Activated naive CD8-positive, alpha-beta T cell treated with anti-CD3 and anti-CD28 coated beads, Interleukin-2, amount 10 ng/mL, durations not matched to agents 7 days and 5 days (primary cell): Measurements from ENCODE around the gene KLF11. TPM values are rescaled to one million over a fixed set of nuclear protein-coding genes. Genes with fewer than 3 reads are reported as not detected.
A peak's percentile ranks its signal among the peaks of the same experiment; 100 is the strongest.

Experiments
- ATAC-seq: fragments of 150-1000 bp; cut with Tn5 transposase; one replicate; pipeline ENCODE4 v1.10.0; 2021; ENCODE audit warnings: low read depth, moderate library complexity
- POLR2A ChIA-PET: fragments of 350-600 bp; sonication (Branson Sonifier 250); formaldehyde crosslinking; loops from one replicate; lab custom pipeline; 2021; ENCODE audit warnings: antibody characterized with exemption; lab: Charles Lee
- DNase-seq: peaks from one replicate; pipeline ENCODE4 v3.0.0; 2021
- H3K27ac Mint-ChIP-seq: one replicate; pipeline ENCODE4 v1.8.0; 2022; ENCODE audit warnings: mild to moderate bottlenecking, mixed read lengths
- H3K27me3 Mint-ChIP-seq: one replicate; pipeline ENCODE4 v1.8.0; 2022; ENCODE audit warnings: mild to moderate bottlenecking, moderate library complexity, mixed read lengths
- H3K36me3 Mint-ChIP-seq: one replicate; pipeline ENCODE4 v1.8.0; 2021; ENCODE audit warnings: mild to moderate bottlenecking, mixed read lengths
- H3K4me1 Mint-ChIP-seq: one replicate; pipeline ENCODE4 v1.8.0; 2021; ENCODE audit warnings: mixed read lengths
- H3K4me3 Mint-ChIP-seq: one replicate; pipeline ENCODE4 v1.8.0; 2022; ENCODE audit warnings: mild to moderate bottlenecking, moderate library complexity, mixed read lengths
- H3K9me3 Mint-ChIP-seq: one replicate; pipeline ENCODE4 v1.8.0; 2021; ENCODE audit warnings: mixed read lengths
- total RNA-seq, 2 experiments: library from RNA; stranded (reverse); gene quantifications; one replicate each; pipeline ENCODE4 v1.2.3, GENCODE V29; 2021

KLF11 gene
- total RNA-seq, 2 experiments from 2014 or later: 6.8 to 7.1 TPM

DNA sequence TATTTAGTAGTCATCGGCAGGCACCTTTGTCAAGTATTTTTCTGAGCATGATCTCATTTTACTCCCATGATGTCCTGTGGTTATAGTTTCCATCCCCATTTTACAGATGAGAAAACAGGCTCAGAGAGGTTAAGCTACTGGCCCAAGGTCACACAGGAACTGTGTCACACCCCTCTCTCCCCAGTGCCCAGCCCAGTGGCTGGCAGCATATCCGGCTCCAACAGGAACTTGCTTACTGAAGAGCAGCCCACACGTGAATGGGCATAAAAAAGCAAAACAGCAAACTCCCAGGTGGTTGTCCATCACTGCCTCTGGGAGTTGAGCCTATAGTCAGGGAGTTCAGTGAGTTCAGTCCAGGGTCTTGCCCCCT is 8.3 kb upstream of the KLF11 start:
- ATAC-seq (no peak), DNase-seq (no peak)
- Mint-ChIP-seq H3K4me3 (no peak overlapping the region), H3K9me3 (no peaks in the 10 kb centered on the region), H3K27me3 (peaks cover 11% of the 10 kb centered on the region), H3K27ac (no peak overlapping the region), H3K4me1 (peaks cover 2% of the 10 kb centered on the region), H3K36me3 (no peaks in the 10 kb centered on the region)
- POLR2A ChIA-PET: no interaction called here

DNA sequence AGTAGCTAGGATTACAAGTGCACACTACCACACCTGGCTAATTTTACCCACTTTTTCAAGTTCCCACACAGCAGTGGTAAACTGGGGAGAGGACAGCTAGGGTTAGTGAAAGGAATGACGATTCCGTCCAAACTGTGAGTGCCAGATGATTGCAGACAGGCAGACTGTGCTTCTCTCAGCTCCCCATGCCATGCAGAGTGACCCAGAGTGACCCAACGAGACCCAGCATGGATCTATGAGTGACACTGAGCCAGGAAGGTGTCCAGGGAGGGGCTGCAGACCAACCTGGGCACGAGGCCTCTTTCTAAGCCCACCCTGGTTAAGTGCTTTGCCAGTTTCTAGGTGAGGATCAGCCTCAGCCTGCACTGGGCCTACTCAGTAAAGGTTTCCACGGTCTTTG is 7.7 kb upstream of the KLF11 start:
- no peak overlapping the region for H3K27ac Mint-ChIP-seq

DNA sequence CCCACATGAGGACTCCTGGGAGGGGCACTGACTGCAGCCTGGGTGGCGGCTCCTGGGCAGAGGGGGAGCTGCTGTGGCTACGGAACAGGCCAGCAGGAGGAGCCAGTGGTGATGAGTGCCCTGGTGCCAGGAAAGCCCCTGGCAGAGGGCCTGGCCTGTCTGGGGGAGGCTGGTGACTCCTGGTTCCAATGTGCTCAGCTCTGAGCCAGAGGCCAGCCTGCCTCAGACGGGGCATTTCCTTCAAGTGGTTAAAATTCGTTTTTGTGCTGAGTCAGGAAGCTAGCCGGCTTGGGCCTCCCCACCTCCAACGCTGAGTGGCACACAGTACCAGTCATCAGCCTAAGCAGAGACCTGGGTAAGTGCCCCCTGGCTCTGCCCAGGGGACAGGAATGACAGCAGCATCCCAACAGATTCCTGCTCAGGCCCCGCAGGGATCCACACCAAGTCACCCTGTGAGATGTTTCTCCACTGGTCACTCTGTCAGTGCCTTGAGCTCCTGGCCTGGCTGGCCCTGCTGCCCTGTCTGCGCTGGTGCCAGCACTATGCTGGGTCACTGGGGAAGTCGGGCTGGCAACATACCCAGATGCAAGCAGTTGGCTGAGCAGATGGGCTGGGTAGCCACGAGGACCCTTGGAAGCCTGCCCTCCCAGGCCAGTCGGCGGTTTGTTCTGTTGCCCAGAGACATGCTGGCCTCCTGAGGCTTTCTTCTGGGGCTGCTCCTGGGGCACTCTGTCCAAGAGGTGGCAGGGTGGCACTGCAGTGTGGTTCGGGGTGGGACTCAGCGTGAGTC is 7.1 kb upstream of the KLF11 start:
- H3K27ac Mint-ChIP-seq: no peak overlapping the region
- H3K9me3 Mint-ChIP-seq: no peaks in the 10 kb centered on the region
- H3K4me3 Mint-ChIP-seq: no peak overlapping the region
- ATAC-seq (no peak), DNase-seq (no peak)
- H3K4me1 Mint-ChIP-seq: peaks cover 2% of the 10 kb centered on the region
- H3K27me3 Mint-ChIP-seq: peaks cover 21% of the 10 kb centered on the region
- no peaks in the 10 kb centered on the region for H3K36me3 Mint-ChIP-seq
- POLR2A ChIA-PET: no interaction called here

More for the DNA sequence above, 7.7 kb upstream of the KLF11 start:
- DNase-seq (no peak), ATAC-seq (no peak)
- no peaks in the 10 kb centered on the region for H3K36me3 Mint-ChIP-seq
- POLR2A ChIA-PET: no interaction called here
- H3K9me3 Mint-ChIP-seq: no peaks in the 10 kb centered on the region
- peaks cover 2% of the 10 kb centered on the region for H3K4me1 Mint-ChIP-seq
- H3K27me3 Mint-ChIP-seq: peaks cover 15% of the 10 kb centered on the region
- H3K4me3 Mint-ChIP-seq: no peak overlapping the region

DNA sequence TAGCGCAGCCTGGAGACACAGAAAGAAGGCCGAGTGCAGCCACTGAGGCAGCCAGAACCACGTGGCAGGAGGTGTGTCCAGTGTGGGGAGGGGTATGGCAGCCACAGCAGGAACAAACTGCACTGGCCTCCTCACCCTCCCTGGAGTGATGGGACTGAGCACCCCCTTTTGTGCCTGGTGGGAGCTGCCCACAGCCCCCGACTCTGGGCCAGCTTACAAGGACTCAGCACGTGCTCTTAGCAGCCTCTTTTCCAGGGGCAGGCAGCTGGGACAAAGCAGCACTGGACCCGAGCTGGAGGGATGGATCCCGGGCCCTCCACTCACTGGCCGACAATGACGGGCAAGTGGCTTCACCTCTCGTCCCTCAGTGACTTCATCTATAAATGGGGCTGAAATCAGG is 5.2 kb upstream of the KLF11 start:
- Mint-ChIP-seq H3K36me3 (no peaks in the 10 kb centered on the region), H3K4me1 (peaks cover 9% of the 10 kb centered on the region), H3K27me3 (peaks cover 34% of the 10 kb centered on the region), H3K4me3 (no peak overlapping the region), H3K9me3 (no peaks in the 10 kb centered on the region), H3K27ac (no peak overlapping the region)
- POLR2A ChIA-PET: no interaction called here
- DNase-seq: no peak
- ATAC-seq: no peak

DNA sequence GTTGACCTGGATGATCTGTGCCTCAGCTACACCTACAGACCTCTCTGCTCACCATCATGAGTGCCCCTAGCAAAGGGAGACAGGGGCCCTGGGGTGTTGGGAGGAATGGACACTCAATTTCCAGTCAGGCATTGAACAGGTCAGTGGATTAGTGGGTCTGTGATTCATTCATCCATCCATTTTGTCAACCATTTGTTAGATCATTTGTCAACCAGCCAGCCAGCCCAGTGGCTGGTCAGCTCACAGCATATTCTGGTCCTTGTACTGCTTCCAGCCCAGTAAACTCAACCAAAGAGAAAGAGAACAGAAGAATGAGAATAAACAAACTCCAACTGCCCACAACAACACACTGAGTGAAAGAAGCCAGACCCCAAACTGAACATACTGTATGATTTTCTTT is 4.6 kb upstream of the KLF11 start:
- no peak for DNase-seq
- H3K4me1 Mint-ChIP-seq: peaks cover 9% of the 10 kb centered on the region
- POLR2A ChIA-PET: no interaction called here
- H3K4me3 Mint-ChIP-seq: no peak overlapping the region
- no peaks in the 10 kb centered on the region for H3K9me3 Mint-ChIP-seq
- no peaks in the 10 kb centered on the region for H3K36me3 Mint-ChIP-seq
- no peak for ATAC-seq
- no peak overlapping the region for H3K27ac Mint-ChIP-seq
- H3K27me3 Mint-ChIP-seq: peaks cover 34% of the 10 kb centered on the region

DNA sequence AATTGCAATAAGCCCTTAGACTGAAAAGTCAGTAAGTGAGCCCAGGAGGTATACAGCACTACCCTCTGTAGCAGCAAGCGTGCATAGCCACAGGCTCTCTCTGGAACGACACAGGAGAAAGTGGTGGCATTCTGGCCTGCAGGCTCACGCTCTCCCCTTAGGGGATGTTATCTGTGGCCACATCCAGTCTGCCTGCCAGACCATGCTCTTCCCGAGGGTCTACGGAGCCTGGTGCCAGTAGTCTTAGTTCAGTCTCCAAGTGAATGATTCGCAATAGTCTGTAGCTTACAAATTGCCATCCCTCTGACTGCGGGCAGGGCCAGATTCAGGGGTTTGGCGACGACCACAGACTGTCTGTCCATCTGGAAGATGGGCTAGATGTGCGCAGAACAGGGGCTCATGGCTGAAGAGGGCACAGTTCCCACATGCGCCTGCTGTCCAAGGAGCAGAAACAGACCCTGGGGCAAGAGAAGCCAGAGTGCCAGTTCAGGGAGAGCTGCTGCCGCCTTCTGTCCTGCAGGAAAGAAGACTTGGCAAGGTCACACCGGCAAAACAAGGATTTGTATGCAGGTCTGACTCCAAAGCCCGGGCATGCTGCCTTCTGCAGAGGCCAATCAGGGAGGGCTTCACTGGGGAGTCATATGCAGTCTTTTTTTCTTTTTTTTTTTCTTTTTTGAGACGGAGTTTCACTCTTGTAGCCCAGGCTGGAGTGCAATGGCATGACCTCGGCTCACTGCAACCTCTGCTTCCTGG is 3.5 kb upstream of the KLF11 start:
- H3K4me1 Mint-ChIP-seq: peaks cover 13% of the 10 kb centered on the region
- no peak overlapping the region for H3K4me3 Mint-ChIP-seq
- peaks cover 4% of the 10 kb centered on the region for H3K36me3 Mint-ChIP-seq
- no peak overlapping the region for H3K27ac Mint-ChIP-seq
- POLR2A ChIA-PET: no interaction called here
- peaks cover 31% of the 10 kb centered on the region for H3K27me3 Mint-ChIP-seq
- H3K9me3 Mint-ChIP-seq: no peaks in the 10 kb centered on the region
- no peak for ATAC-seq
- DNase-seq: no peak

DNA sequence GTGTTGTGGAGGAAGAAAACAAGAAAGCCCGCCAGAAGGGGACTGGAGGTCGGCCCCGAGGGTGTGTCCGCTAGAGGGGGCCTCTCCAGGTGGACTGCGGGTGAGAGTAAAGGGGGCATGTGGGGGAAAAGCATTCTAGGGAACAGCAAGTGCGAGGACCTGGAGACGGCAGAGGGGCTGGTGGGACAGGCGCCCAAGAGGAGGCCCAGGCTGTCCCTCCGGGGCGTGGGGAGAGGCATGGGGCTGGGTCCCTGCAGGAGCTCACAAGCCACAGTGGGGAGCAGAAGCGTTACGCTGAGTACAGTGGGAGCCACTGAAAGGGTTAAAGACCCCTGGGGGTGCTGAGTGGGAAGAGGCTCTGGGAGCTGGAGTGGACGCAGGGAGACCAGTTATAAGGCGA is 1.6 kb upstream of the KLF11 start:
- Mint-ChIP-seq H3K9me3 (no peaks in the 10 kb centered on the region), H3K4me1 (peaks cover 16% of the 10 kb centered on the region), H3K4me3 (peak overlapping the region; percentile 27), H3K27me3 (peaks cover 27% of the 10 kb centered on the region), H3K27ac (no peak overlapping the region), H3K36me3 (peaks cover 4% of the 10 kb centered on the region)
- POLR2A ChIA-PET: interaction anchor here (1.0 kb wide), 1 partner anchor 13 kb away, joined by 4 read pairs; no protein-coding TSS in a partner anchor
- ATAC-seq: no peak
- DNase-seq: no peak

DNA sequence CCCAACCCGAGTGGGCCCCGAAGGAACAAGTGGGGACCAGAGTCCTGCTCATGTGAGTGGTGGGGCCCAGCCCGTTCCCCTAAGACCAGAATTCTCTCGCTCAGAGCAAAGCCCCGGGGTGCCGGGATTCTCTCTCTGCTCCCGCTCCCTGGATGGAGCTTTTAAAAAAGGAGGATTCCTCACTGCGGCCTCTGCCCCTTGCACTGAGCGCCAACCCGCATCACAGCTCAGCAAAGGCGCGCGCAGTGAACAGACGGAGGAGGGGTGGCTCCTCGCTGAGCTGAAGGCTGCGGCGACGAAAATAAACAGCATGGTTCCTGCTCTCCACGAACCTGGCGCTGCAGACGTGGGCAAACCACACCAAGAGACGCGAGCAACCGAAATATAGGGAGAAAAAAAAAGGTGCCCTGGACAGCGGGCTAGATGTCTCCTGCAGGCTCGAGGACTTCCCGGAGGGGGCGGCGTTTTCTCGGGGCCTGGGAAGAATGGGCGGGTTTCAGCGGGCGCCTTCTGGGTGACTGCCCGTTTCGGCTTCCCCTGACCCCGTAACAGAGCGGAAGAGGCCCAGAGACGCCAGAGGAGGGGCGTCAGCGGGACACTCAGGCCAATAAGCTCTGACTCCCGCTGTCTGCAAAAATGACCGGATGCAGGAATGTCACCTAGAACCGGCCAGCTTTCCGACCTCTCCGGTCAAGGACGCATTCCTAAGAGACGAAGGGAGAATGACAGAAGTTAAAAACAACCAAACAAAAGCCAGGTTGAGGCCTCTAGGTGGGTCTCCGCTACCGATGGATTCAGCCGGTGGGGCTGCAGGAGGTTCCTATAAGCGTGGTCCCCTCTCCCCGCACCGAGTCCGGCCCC is 819 bp upstream of the KLF11 start:
- H3K27ac Mint-ChIP-seq: peak overlapping the region; percentile 85
- peaks cover 16% of the 10 kb centered on the region for H3K4me1 Mint-ChIP-seq
- peak overlapping the region; percentile 86 for H3K4me3 Mint-ChIP-seq
- ATAC-seq: no peak
- H3K27me3 Mint-ChIP-seq: peaks cover 27% of the 10 kb centered on the region
- no peaks in the 10 kb centered on the region for H3K9me3 Mint-ChIP-seq
- POLR2A ChIA-PET: interaction anchor here (1.0 kb wide), 1 partner anchor 13 kb away, joined by 4 read pairs; no protein-coding TSS in a partner anchor
- peak; percentile 55 for DNase-seq
- peaks cover 4% of the 10 kb centered on the region for H3K36me3 Mint-ChIP-seq

DNA sequence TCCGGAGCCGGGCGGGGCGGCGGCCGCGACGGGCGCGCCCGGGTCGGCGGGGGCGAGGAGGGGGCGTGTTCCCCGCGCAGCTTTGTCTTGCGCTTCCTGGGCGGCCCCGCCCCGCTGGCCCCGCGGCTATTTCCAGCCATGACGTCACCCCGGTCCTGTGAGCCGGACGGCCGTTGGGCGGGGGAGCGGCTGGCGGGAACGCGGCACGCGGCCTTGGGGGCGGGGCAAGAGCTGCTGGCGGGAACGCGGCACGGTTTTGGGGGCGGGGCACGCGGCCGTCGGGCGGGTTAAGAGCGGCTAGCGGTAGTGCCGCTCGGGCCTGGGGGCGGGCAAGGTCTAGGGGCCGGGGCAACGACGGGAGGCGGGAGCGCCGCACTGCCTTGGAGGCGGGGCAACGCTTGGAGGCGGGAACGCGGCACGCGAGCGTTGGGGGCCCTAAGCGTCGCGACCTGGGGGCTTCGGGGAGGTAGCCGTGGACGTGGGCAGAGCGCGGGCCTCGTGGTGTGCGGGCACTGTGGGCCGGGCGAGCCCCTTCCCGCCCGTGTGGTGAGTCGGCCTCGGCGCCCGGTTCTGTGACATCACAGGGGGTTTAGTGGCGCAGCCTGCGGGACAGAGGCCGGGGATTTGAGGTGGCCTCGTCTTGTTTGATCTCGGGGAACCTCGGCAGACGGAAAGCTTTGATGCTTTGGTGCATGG is 704 bp downstream of the KLF11 start:
- H3K4me1 Mint-ChIP-seq: peaks cover 16% of the 10 kb centered on the region
- H3K4me3 Mint-ChIP-seq: peak overlapping the region; percentile 72
- H3K27me3 Mint-ChIP-seq: peaks cover 27% of the 10 kb centered on the region
- POLR2A ChIA-PET: interaction anchor here (0.8 to 2.3 kb wide), 6 partner anchors 15 to 289 kb away, joined by 3 to 11 read pairs (median 3); partner anchors contain the start of gene TAF1B
- peaks cover 4% of the 10 kb centered on the region for H3K36me3 Mint-ChIP-seq
- peak overlapping the region; percentile 86 for H3K27ac Mint-ChIP-seq
- no peaks in the 10 kb centered on the region for H3K9me3 Mint-ChIP-seq
- ATAC-seq (peak; percentile 67), DNase-seq (peak; percentile 89)

DNA sequence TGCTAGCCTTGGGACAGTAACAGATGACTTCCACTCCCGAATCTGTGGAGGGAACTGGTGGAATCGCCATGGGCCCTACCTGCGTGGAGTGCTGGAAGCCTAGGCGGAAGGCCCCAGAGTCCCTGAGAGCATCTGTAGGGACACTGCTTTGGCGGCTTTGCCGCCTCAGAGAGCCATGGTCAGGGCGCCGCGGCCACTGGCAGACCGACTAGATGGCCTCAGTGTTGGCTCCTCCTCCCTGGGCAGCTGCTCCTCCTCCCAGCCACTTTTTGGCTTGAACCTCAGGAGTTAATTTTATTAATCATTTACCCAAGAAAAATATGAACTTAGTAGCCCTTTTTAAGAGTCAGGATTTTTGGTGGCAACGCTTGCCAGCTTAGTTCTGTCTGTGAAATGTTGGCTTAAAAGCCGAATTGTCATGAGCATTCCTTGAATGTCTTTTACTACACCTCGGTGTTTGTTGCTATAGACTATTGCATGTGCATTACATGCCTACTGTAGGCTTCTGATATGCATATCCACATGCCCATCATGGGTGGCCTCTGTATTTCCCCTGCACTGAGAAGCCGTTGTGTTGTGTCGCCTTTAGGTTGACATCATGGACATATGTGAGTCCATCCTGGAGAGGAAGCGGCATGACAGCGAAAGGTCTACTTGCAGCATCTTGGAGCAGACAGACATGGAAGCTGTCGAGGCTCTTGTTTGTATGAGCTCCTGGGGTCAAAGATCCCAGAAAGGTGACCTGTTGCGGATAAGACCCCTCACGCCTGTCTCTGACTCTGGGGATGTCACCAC is 2.4 kb downstream of the KLF11 start:
- no peaks in the 10 kb centered on the region for H3K9me3 Mint-ChIP-seq
- peaks cover 18% of the 10 kb centered on the region for H3K27me3 Mint-ChIP-seq
- ATAC-seq (no peak), DNase-seq (no peak)
- peaks cover 4% of the 10 kb centered on the region for H3K36me3 Mint-ChIP-seq
- no peak overlapping the region for H3K27ac Mint-ChIP-seq
- peaks cover 16% of the 10 kb centered on the region for H3K4me1 Mint-ChIP-seq
- H3K4me3 Mint-ChIP-seq: no peak overlapping the region
- POLR2A ChIA-PET: no interaction called here

DNA sequence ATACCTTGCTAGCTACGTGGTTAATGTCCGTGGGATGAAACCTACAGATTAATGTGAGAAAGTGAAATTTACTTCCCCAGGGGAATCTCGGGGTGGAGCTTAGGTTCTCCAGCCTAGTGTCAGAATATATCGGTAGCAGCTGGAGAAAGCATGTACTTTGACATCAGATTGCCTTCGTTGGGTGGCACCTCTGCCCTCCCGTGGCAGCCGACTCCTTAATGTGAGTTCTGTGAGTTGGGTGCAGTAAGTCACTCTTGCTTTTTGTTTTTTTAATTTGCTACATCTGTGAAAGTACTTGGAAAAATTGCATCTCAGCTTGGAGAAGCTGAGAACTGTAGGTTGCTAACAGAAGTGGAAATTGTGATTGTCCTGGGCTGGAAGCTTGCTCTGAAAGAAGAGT is 3.6 kb downstream of the KLF11 start:
- peaks cover 4% of the 10 kb centered on the region for H3K36me3 Mint-ChIP-seq
- H3K4me3 Mint-ChIP-seq: no peak overlapping the region
- no peaks in the 10 kb centered on the region for H3K9me3 Mint-ChIP-seq
- POLR2A ChIA-PET: interaction anchor here (1.1 kb wide), 1 partner anchor 204 kb away, joined by 3 read pairs; the partner anchor contains the start of gene TAF1B
- DNase-seq (no peak), ATAC-seq (no peak)
- H3K4me1 Mint-ChIP-seq: peaks cover 16% of the 10 kb centered on the region
- no peak overlapping the region for H3K27ac Mint-ChIP-seq
- H3K27me3 Mint-ChIP-seq: peaks cover 6% of the 10 kb centered on the region
